Body of pancreas (tissue), 4 donors: ENCODE data around the gene TNS2. TPM values are rescaled to one million over a fixed set of nuclear protein-coding genes. Genes with fewer than 3 reads are reported as not detected.

ENCODE experiments used
- ATAC-seq: fragments of 150-250 bp; one replicate; pipeline ENCODE4 v1.9.1; 2016
- DNase-seq, 4 donors: peaks; one replicate each; pipeline ENCODE4 v3.0.0-alpha.2; 2019
- H3K27ac ChIP-seq, 4 donors: fragments of 200-600 bp; sonication (generic); 1 replicate in 3 of 4; 2 replicates in 1 of 4; pipeline versions ENCODE4 v1.5.1 to v1.6.1; 2016 to 2019; ENCODE audit warnings: mild to moderate bottlenecking in 1 of 4, mixed read lengths in 1 of 4, moderate library complexity in 1 of 4
- H3K27me3 ChIP-seq, 2 donors: fragments of 200-600 bp; sonication (generic); one replicate each; pipeline ENCODE4 v1.6.0; 2016; ENCODE audit warnings: mild to moderate bottlenecking in 1 of 2
- H3K36me3 ChIP-seq, 2 donors: fragments of 200-600 bp; sonication (generic); replicated peaks in 1 of 2; 2 replicates each; pipeline ENCODE4 v1.5.1; 2016; ENCODE audit warnings: low read depth in 2 of 2; ENCODE audit not compliant: insufficient read depth in 1 of 2
- H3K4me1 ChIP-seq: fragments of 200-600 bp; sonication (generic); one replicate; pipeline ENCODE4 v1.6.0; 2016
- H3K4me3 ChIP-seq, 2 donors: fragments of 200-600 bp; sonication (generic); 1 replicate in 1 of 2; 2 replicates in 1 of 2; pipeline ENCODE4 v1.5.1; 2016 to 2019
- H3K9me3 ChIP-seq, 3 donors: fragments of 200-600 bp; sonication (generic); 1 replicate in 2 of 3; 2 replicates in 1 of 3; pipeline ENCODE4 v1.5.1; 2016
- CTCF ChIP-seq, 7 experiments: fragments of 450-650 bp in 4 of 7; fragments of 200-600 bp in 3 of 7; sonication (generic) in 3 of 7; IDR thresholded peaks; one replicate each; pipeline ENCODE4 v1.5.1; 2016 to 2019; ENCODE audit warnings: antibody characterized with exemption in 7 of 7
- POLR2A ChIP-seq, 3 donors: fragments of 450-650 bp; IDR thresholded peaks; one replicate each; pipeline ENCODE4 v1.6.1; 2016; ENCODE audit warnings: antibody characterized with exemption in 3 of 3, mild to moderate bottlenecking in 2 of 3
- WGBS, 2 donors: methylation state at CpG; one replicate each; pipeline ENCODE4 v1.1.5; 2017; 5-methylcytosine and 5-hydroxymethylcytosine counted together
- intact Hi-C: fragments of 100-400 bp; cut with DNase I; formaldehyde crosslinking; loops from one replicate; pipeline ENCODE4 v1.15.1; 2023
- total RNA-seq, 2 donors: library from RNA; depleted of rRNA; stranded (reverse); fragments of >200 nt; gene quantifications; one replicate each; pipeline ENCODE4 v1.1.0, GENCODE V29; 2016

The TNS2 gene
- total RNA-seq, 2 donors from 2014 or later: 75.5 to 113 TPM

- no peaks in the 10 kb centered on the region for H3K9me3 ChIP-seq
- no peak overlapping the region for H3K4me3 ChIP-seq
- no peak overlapping the region for H3K27ac ChIP-seq
- no peaks in the 10 kb centered on the region for H3K27me3 ChIP-seq
- H3K36me3 ChIP-seq: peaks cover 0 to 20% of the 10 kb centered on the region in 2 donors
- TF ChIP-seq CTCF (IDR thresholded peaks at IDR 0.05) (no peak), POLR2A (IDR thresholded peaks at IDR 0.05) (no peak)
- WGBS, 2 donors: 47 to 49% methylated on average over 6 of the region's 6 CpGs
- H3K4me1 ChIP-seq: peaks cover 42% of the 10 kb centered on the region
- peak; percentile 30 for ATAC-seq
- intact Hi-C loops: no loop called here
- DNase-seq: no peak
Observed at GRCh38 chr12:53073881-53074280, 24.0 kb downstream of the TNS2 start.

DNA sequence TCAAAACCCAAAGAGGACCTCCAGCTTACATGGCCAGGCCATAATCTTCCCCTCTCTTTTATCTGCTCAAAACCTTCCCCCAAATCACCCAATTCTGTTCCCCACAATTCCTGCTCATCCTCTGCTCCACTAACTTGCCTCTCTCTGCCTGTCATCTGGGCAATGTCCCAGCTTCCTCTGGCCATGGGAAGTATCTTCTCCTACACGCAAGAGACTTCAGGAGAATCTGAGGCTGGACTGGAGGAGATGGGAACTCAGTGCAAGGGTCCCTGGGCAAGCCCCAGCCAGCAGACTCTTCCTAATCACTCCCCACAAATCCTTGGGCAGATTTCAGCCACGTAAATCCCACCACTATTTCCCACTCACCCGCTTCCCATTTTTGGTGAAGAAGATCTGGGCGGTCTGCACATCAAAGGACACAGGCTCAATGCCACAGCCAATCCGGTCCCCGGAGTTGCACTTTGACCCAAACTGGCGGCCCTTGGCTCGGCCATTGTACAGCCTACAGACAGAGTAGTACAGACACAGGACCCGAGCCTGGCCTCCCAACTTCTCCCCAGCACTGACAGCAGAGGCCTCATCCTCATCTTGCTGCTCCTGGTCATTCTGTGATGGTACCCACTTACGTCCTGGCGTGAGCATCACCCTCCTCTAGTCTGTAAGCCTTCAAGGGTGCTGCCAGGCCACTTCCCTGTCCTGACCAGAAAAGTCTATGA lies 24.6 kb downstream of the TNS2 start:
- no peaks in the 10 kb centered on the region for H3K9me3 ChIP-seq
- H3K27ac ChIP-seq: no peak overlapping the region
- ATAC-seq (no peak), DNase-seq (no peak)
- H3K4me3 ChIP-seq: no peak overlapping the region
- H3K27me3 ChIP-seq: no peaks in the 10 kb centered on the region
- H3K36me3 ChIP-seq: peaks cover 0 to 20% of the 10 kb centered on the region in 2 donors
- intact Hi-C loops: no loop called here
- 82% methylated on average over 11 of the region's 11 CpGs for WGBS, 2 donors
- TF ChIP-seq CTCF (IDR thresholded peaks at IDR 0.05) (no peak), POLR2A (IDR thresholded peaks at IDR 0.05) (no peak)
- H3K4me1 ChIP-seq: peaks cover 42% of the 10 kb centered on the region

GRCh38 chr12:53074999-53075370 lies 25.1 kb downstream of the TNS2 start:
- intact Hi-C loops: no loop called here
- no peak for TF ChIP-seq POLR2A (IDR thresholded peaks at IDR 0.05)
- ATAC-seq (no peak), DNase-seq (no peak)
- Histone ChIP-seq H3K9me3 (no peaks in the 10 kb centered on the region), H3K4me1 (peaks cover 47% of the 10 kb centered on the region), H3K4me3 (no peak overlapping the region), H3K27me3 (no peaks in the 10 kb centered on the region), H3K27ac (no peak overlapping the region), H3K36me3 (peaks cover 0 to 20% of the 10 kb centered on the region in 2 donors)
- WGBS, 2 donors: 89 to 93% methylated on average over 3 of the region's 3 CpGs

DNA sequence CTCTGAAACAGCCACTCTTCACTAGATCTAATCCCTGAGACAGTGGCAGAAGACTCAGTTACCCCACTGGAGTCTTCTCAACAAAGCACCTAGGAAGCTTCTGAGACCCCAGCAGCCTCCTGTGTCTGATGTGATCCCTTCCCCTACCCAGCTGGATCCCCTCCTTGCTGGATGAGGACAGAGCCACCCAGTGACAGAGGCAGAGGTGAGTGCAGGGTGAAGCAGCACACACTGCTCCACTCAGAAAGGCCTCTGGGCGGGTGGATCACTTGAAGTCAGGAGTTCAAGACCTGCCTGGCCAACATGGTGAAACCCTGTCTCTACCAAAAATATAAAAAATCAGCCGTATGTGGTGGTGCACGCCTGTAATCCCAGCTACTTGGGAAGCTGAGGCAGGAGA lies 26.6 kb downstream of the TNS2 start:
- no peak overlapping the region for H3K4me3 ChIP-seq
- intact Hi-C loops: no loop called here
- ATAC-seq: no peak
- no peak for DNase-seq
- peaks cover 52% of the 10 kb centered on the region for H3K4me1 ChIP-seq
- 92% methylated on average over 3 of the region's 3 CpGs for WGBS, 2 donors
- no peaks in the 10 kb centered on the region for H3K9me3 ChIP-seq
- peaks cover 0 to 13% of the 10 kb centered on the region in 2 donors for H3K36me3 ChIP-seq
- TF ChIP-seq POLR2A (IDR thresholded peaks at IDR 0.05): no peak
- peak overlapping the region in 1 of 4 donors; percentile 14 for H3K27ac ChIP-seq
- H3K27me3 ChIP-seq: no peaks in the 10 kb centered on the region

- intact Hi-C loops: no loop called here
- H3K9me3 ChIP-seq: no peaks in the 10 kb centered on the region
- TF ChIP-seq POLR2A (IDR thresholded peaks at IDR 0.05): no peak
- TF ChIP-seq CTCF (IDR thresholded peaks at IDR 0.05): no peak
- peaks cover 52% of the 10 kb centered on the region for H3K4me1 ChIP-seq
- ATAC-seq: no peak
- peaks cover 0 to 13% of the 10 kb centered on the region in 2 donors for H3K36me3 ChIP-seq
- H3K27me3 ChIP-seq: no peaks in the 10 kb centered on the region
- H3K4me3 ChIP-seq: no peak overlapping the region
- peak; percentile 50 to 63 (median 56) for DNase-seq
- 10 to 14% methylated on average over 8 of the region's 8 CpGs for WGBS, 2 donors
- H3K27ac ChIP-seq: peak overlapping the region in 3 of 4 donors; percentile 44 to 95 (median 50)
Observed at GRCh38 chr12:53077030-53077429, 27.2 kb downstream of the TNS2 start.
